ENCODE results near the gene FBXO41.
"Not testable (repeated sequence)": the region's sequence is repeated elsewhere in the genome, so short reads cannot be mapped to it uniquely, and the experiment has no call there.

FBXO41 gene

GRCh38 chr2:73286134-73286655, 1.9 kb upstream of the FBXO41 start:
- DNase-seq: no peak

- no peak for DNase-seq
These were observed 971 bp upstream of the FBXO41 start for GRCh38 chr2:73285159-73285739.

GRCh38 chr2:73283545-73284295, 558 bp downstream of the FBXO41 start:
- DNase-seq: no peak

- DNase-seq: no peak
These were observed 1.2 kb downstream of the FBXO41 start for GRCh38 chr2:73282924-73283544.

- DNase-seq: no peak
These were observed 3.0 kb downstream of the FBXO41 start for GRCh38 chr2:73281244-73281643.

- DNase-seq: no peak
These were observed 4.4 kb downstream of the FBXO41 start for GRCh38 chr2:73279852-73280251.

GRCh38 chr2:73272270-73272669, 12.0 kb downstream of the FBXO41 start:
- no peak for DNase-seq

GRCh38 chr2:73269686-73270465, 14.4 kb downstream of the FBXO41 start:
- no peak for DNase-seq

- DNase-seq: no peak
These were observed 15.2 kb downstream of the FBXO41 start for GRCh38 chr2:73268830-73269685.

- DNase-seq: no peak
These were observed 15.9 kb downstream of the FBXO41 start for GRCh38 chr2:73268366-73268829.

- DNase-seq: no peak
These were observed 17.3 kb downstream of the FBXO41 start for GRCh38 chr2:73267008-73267407.

GRCh38 chr2:73266061-73266901, 18.0 kb downstream of the FBXO41 start:
- peak; percentile 19 for DNase-seq

GRCh38 chr2:73265298-73266060, 18.8 kb downstream of the FBXO41 start:
- no peak for DNase-seq

GRCh38 chr2:73264783-73265182, 19.5 kb downstream of the FBXO41 start:
- no peak for DNase-seq

- DNase-seq: no peak
These were observed 20.0 kb downstream of the FBXO41 start for GRCh38 chr2:73264332-73264606.

GRCh38 chr2:73263540-73264331, 20.5 kb downstream of the FBXO41 start:
- no peak for DNase-seq

- DNase-seq: not testable (repeated sequence)
These were observed 21.4 kb downstream of the FBXO41 start for GRCh38 chr2:73262691-73263429.

- no peak for DNase-seq
These were observed 22.1 kb downstream of the FBXO41 start for GRCh38 chr2:73262108-73262651.
